Frontal cortex (tissue), 4 donors: Measurements from ENCODE around the gene CCDC192. TPM values are rescaled to one million over a fixed set of nuclear protein-coding genes. Genes with fewer than 3 reads are reported as not detected.

Experiments used
- DNase-seq, 2 donors: peaks; one replicate each; pipeline ENCODE4 v3.0.0; 2012; ENCODE audit warnings: low spot score in 2 of 2
- FAIRE-seq: peaks from 2 replicates; lab custom pipeline; 2012; peaks lifted over from hg19 to GRCh38; lab: Jason Lieb, UNC
- total RNA-seq: library from RNA; depleted of rRNA; stranded (reverse); fragments of >200 nt; gene quantifications from one replicate; pipeline ENCODE4 v1.2.3, GENCODE V29; 2014
- donor health status: control.
- donor health status: control.
- donor health status: control.

The CCDC192 gene
- total RNA-seq, 1 donor from 2014 or later, result not detected

GRCh38 chr5:127907907-127908306 lies 204.7 kb downstream of the CCDC192 start:
- no peak for FAIRE-seq
- DNase-seq, result no peak

GRCh38 chr5:127909066-127909465 lies 205.9 kb downstream of the CCDC192 start:
- FAIRE-seq, result no peak
- DNase-seq, result no peak

- FAIRE-seq (no peak), DNase-seq (no peak)
Observed at GRCh38 chr5:127909821-127910220, 206.6 kb downstream of the CCDC192 start.

- DNase-seq, result no peak
- FAIRE-seq, result no peak
Observed at GRCh38 chr5:127910307-127910956, 207.2 kb downstream of the CCDC192 start.

- DNase-seq (no peak), FAIRE-seq (no peak)
Observed at GRCh38 chr5:127911619-127912018, 208.4 kb downstream of the CCDC192 start.

GRCh38 chr5:127912411-127912810 lies 209.2 kb downstream of the CCDC192 start:
- DNase-seq (no peak), FAIRE-seq (no peak)

GRCh38 chr5:127916885-127917573 lies 213.8 kb downstream of the CCDC192 start:
- FAIRE-seq (no peak), DNase-seq (no peak)

- DNase-seq, result no peak
- no peak for FAIRE-seq
Observed at GRCh38 chr5:127919006-127919796, 216.0 kb downstream of the CCDC192 start.

- FAIRE-seq (no peak), DNase-seq (no peak)
Observed at GRCh38 chr5:127919818-127920217, 216.6 kb downstream of the CCDC192 start.

- DNase-seq, result no peak
- no peak for FAIRE-seq
Observed at GRCh38 chr5:127920936-127921335, 217.7 kb downstream of the CCDC192 start.

- no peak for FAIRE-seq
Observed at GRCh38 chr5:127922603-127923002, 219.4 kb downstream of the CCDC192 start.

GRCh38 chr5:127923804-127924570 lies 220.8 kb downstream of the CCDC192 start:
- no peak for DNase-seq
- FAIRE-seq, result no peak

More at GRCh38 chr5:127922603-127923002, 219.4 kb downstream of the CCDC192 start:
- DNase-seq, result no peak

GRCh38 chr5:127924606-127925005 lies 221.4 kb downstream of the CCDC192 start:
- no peak for DNase-seq
- no peak for FAIRE-seq

- DNase-seq (no peak), FAIRE-seq (no peak)
Observed at GRCh38 chr5:127925916-127926315, 222.7 kb downstream of the CCDC192 start.

- FAIRE-seq (no peak), DNase-seq (no peak)
Observed at GRCh38 chr5:127926974-127927373, 223.8 kb downstream of the CCDC192 start.

- no peak for DNase-seq
- no peak for FAIRE-seq
Observed at GRCh38 chr5:127928053-127928452, 224.9 kb downstream of the CCDC192 start.

- FAIRE-seq, result no peak
- no peak for DNase-seq
Observed at GRCh38 chr5:127930311-127930710, 227.1 kb downstream of the CCDC192 start.

- no peak for DNase-seq
- FAIRE-seq, result no peak
Observed at GRCh38 chr5:127931396-127931795, 228.2 kb downstream of the CCDC192 start.

GRCh38 chr5:127933348-127933747 lies 230.2 kb downstream of the CCDC192 start:
- no peak for DNase-seq
- FAIRE-seq, result no peak

- FAIRE-seq (no peak), DNase-seq (no peak)
Observed at GRCh38 chr5:127934791-127935256, 231.6 kb downstream of the CCDC192 start.
